ENCODE data around the gene ZBTB26.
"Not testable (repeated sequence)": the region's sequence is repeated elsewhere in the genome, so short reads cannot be mapped to it uniquely, and the experiment has no call there.

- not testable (repeated sequence) for TF ChIP-seq EZH2 (IDR thresholded peaks at IDR 0.05; ENCODE audit: insufficient read depth, low read length); CTCF (IDR thresholded peaks at IDR 0.05; ENCODE audit: insufficient read depth, low read depth, low read length)
Observed at GRCh38 chr9:122867276-122867675, 64.0 kb downstream of the ZBTB26 start.

All from astrocyte (in vitro differentiated cells and primary cell).